Raji (cell line): ENCODE data around the gene ARMC10.

Source experiments
- POLR2A ChIP-seq: IDR thresholded peaks from 2 replicates; pipeline ENCODE4 v1.6.1; 2011; ENCODE audit warnings: low read depth, low read length, control low read depth; ENCODE audit not compliant: insufficient read depth

ARMC10 gene

DNA sequence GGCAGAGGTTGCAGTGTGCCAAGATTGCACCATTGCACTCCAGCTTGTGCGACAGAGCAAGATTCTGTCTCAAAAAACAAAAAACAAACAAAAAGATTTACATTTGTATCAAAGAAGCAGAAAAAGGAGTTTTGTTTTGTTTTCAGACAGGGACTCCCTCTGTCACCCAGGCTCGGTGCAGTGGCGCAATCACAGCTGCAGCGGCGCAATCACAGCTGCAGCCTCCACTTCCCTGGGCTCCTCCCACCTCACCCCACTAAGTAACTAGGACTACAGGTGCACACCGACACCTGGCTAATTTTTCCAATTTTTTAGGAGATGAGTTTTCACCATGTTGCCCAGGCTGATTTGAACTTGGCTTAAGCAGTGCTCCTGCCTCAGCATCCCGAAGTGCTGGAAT lies 1.8 kb downstream of the ARMC10 start:
- TF ChIP-seq POLR2A, result no peak

DNA sequence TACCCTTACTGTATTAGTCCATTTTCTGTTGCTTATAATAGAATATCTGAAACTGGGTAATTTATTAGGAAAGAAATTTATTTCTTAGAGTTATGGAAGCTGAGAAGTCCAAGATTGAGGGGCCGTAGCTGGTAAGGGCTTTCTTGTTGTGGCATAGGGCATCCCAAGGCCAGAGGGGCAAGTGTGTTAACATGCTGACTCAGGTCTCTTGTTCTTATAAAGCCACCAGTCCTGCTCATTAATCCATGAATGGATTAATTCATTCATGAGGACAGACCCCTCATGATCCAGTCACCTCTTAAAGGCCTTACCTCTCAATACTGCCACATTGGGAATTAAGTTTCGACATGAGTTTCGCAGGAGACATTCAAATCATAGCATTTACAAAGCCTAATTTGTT lies 2.4 kb downstream of the ARMC10 start:
- no peak for TF ChIP-seq POLR2A

DNA sequence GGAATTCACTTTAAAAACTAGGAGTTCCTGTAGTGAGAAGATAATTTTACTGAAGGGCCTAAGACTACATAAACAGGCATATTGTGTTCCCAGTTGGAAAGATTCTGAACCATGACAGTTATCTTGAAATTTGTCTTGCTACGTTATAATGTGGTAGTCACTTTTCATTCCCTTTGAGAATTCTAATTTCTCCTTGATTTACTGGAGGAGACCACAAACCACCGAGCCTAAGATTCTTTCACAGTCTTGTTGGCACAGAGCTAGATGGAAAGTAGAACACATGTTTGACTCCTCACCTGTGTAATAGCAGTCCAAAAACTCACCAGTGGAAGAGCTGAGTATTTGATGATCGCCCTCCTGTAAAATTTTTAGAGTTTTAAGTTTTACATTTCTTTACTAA lies 4.9 kb downstream of the ARMC10 start:
- no peak for TF ChIP-seq POLR2A

DNA sequence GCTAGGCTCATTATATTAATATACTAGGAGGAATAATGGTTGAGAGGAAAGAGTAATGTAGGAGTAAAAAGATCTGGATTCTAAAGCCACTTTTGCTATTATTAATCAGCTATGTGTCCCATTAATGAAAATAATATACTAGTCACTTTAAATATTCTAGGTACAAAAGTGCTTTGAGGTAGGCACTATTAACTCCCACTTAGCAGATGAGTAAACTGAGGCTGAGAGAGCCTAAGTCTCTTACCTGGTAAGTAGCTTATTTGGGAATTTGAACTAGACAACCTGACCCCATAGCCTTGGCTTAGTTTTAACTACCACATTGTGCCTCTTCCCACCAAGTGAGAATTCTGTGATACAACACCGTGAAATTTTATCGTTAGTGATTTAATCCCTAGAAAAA lies 6.0 kb downstream of the ARMC10 start:
- no peak for TF ChIP-seq POLR2A

DNA sequence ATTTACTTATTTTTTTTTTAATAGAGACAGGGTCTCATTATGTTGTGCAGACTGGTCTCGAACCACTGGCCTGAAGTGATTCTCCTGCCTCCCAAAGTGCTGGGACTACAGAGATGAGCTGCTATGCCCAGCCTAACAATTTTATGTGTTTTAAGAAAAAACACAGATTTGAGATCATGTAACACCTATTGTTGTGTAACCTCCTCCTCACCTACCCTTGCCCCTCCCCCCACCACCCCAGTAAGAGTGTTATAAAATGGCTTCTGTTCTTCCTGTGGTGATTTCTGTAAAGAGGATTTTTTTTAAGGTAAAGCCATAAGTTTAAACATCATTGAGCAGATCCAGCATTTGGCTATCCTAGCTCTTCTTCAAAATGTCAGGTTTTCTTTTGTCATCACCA lies 7.6 kb downstream of the ARMC10 start:
- TF ChIP-seq POLR2A, result no peak

DNA sequence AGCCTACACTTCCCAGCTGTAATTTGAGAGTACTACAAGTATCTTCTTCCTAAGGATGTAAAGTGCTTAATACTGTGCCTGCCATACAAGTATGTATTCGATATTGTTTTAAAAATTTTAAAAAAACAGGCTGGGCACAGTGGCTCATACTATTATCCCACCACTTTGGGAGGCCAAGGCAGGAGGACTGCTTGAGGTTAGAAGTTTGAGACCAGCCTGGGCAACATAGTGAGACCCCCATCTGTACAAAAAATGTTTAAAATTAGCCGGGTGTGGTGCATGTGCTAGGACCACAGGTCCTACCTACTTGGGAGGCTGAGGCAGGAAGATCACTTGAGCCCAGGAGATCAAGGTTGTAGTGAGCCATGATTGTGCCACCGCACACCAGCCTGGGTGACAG lies 8.3 kb downstream of the ARMC10 start:
- TF ChIP-seq POLR2A, result no peak

DNA sequence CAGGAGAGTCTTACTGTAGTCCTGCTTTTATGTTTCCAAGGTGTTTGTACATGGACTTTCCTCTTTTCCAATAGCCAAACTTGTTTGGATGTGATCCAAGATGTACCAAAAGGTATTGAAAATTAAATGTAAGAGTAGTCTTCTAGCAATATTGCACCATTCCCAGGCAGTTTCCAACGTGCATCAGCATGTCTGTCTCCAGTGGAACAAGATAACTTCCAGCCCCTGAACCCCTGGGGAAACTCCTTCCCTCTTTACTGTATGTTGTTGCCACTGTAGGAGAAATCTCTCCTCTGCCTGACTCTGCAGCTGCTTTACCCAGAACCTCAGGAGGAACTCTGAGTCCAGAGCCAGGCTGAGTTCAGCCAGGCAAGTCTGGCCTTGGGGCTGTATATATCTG lies 18.5 kb downstream of the ARMC10 start:
- no peak for TF ChIP-seq POLR2A

DNA sequence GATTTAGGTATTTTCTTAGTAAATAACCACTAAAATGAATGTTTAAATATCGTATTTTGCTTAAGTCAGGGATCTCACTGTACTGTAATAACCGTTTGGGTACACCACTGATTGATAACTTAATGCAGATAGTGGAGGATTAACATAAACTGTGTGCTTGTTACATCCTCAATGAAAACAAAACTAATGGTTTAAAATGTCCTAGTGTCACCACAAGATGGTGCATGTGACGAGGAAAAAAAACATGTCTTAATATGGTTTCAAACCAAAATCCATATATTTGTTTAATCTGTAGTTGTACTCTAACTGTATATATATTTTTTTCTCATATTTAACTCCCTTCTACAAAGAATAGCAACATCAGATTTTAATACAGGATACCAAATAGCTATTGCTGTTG lies 19.2 kb downstream of the ARMC10 start:
- TF ChIP-seq POLR2A, result no peak

DNA sequence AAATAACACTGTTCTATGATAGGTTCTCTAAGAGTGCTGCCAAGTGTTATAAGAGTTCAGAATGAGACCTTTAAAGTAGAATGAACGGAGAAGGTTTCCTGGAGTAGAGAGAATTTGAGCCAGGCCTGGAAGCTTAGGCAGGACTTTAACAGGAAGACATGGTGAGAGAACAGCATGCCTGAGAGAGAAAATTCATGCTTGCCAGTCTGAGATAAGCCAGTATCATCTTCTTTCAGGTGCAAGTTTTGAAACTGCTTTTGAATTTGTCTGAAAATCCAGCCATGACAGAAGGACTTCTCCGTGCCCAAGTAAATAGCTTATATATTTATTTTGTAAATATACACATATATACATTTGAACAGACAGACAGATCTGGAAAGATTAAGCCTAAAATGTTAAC lies 22.1 kb downstream of the ARMC10 start:
- no peak for TF ChIP-seq POLR2A

DNA sequence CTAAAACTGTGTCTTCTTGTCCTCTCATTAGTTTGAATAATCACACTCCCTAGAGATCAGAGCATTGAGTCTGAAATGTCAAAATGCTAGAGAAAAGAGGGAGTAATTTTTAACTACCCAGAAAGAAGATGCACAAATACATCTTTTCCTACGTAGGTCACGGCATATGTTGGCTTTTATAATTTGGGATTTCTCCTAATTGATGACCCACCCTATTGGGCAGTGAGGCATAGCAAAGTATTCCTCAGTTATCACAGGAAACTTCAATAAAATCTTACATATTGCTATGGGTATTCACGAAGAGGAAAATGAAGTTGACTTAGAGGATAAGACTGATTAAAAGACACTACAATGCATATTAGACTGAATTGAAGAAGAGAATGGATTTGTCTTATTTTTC lies 25.4 kb downstream of the ARMC10 start:
- TF ChIP-seq POLR2A, result no peak

DNA sequence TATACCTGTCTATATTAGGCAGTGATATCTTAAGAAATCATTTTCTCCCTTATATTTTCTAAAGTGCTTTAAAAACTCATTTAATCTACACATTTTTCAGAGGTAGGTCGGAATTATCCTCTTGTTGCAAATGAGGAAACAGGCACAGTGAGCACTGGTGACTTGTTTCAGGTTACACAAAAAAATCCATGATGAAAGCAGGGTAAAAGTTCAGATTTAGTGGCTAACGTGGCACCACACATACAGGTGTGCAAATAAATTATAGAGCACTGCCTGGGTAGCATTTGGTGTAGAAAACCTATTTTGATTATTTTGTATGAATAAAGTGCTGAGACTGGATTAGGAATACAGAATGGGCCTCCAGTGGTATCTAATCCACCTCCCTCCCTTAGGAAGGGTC lies 26.6 kb downstream of the ARMC10 start:
- no peak for TF ChIP-seq POLR2A

DNA sequence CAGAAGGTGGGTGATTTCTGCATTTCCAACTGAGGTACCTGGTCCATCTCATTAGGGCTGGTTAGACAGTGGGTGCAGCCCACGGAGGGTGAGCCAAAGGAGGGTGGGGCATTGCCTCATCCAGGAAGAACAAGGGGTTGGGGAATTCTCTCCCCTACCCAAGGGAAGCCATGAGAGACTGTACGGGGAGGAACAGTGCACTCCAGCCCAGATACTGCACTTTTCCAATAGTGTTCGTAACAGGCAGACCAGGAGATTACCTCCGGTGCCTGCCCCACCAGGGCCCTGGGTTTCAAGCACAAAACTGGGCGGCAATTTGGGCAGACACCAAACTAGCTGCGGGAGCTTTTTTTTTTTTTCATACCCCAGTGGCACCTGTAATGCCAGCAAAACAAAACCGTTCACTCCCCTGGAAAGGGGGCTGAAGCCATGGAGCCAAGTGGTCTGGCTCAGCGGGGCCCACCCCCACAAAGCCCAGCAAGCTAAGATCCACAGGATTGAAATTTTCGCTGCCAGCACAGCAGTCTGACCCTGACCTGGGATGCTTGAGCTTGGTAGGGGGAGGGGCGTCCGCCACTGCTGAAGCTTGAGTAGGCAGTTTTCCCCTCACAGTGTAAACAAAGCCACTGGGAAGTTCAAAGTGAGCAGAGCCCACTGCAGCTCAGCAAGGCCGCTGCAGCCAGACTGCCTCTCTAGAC lies 31.2 kb downstream of the ARMC10 start:
- no peak for TF ChIP-seq POLR2A

DNA sequence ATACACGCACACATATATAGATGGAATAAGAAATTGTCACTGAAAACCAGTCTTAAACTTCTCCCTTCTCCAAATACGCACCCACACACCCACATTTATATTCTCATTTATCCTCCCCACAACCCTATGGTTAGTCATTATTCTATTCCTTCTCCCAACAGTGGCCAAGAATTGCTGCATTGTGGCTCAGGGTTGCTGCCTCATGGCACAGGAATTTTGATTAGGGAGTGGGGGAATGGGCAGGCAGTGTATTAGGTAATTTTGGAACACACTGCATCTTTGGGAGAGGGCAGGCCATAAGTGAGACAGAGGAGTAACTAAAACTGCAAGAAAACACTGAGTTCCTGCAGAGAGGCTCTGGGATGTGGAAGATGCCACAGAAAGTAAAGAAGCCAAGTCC lies 38.2 kb downstream of the ARMC10 start:
- TF ChIP-seq POLR2A, result no peak

DNA sequence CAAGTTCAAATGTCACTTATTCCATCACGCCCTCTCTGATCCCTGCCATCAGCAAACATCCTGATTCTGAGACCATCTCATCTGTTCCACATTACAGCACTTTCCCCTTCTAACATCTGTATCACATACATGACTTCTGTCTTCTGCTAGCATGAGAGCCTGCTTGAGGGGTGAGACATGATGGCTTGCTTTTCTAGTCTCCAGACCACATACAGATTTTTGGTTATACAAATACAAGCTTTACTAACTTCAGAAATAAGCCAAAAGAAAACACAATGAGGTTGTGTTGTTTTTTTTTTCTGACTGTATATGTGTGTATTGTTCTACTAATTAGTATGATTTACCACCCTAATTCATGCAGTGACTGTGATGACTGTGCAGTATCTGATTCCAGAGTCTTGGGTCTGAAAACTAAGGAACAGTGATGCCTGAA lies 39.7 kb downstream of the ARMC10 start:
- no peak for TF ChIP-seq POLR2A

DNA sequence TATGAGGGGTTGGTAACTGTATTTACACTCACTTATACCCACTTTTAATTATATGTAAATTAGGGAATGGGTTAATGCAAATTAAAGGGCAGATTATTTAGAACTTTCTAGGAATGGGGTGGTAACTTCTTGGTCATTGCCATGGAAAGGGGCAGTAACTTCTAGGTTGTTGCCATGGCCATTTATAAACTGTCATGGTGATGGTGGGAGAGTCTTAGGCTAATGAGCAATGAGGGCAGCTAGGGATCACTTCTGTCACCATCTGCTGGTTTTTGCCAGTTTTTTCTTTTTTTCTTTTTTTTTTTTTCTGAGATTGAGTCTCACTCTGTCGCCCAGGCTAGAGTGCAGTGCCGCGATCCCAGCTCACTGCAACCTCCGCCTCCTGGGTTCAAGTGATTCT lies 40.8 kb downstream of the ARMC10 start:
- no peak for TF ChIP-seq POLR2A

DNA sequence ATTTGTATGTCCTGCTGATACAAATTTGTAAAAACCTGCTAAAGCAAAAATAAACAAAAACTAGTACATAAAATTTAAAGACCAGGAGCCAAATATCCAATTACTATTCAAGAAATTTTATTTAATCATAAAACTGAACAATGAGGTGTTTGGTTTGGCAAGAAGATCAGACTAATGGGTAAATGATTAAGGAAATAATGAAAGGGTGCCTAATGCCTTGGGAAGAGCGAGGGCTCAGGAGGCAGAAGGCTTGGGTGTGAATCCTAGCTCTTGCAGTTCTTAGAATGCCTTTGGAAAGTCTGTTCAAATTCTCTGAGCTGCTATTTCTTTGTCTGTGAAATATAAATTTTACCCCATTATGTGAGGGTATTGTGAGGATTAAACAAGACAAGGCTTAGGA lies 41.6 kb downstream of the ARMC10 start:
- TF ChIP-seq POLR2A, result no peak

DNA sequence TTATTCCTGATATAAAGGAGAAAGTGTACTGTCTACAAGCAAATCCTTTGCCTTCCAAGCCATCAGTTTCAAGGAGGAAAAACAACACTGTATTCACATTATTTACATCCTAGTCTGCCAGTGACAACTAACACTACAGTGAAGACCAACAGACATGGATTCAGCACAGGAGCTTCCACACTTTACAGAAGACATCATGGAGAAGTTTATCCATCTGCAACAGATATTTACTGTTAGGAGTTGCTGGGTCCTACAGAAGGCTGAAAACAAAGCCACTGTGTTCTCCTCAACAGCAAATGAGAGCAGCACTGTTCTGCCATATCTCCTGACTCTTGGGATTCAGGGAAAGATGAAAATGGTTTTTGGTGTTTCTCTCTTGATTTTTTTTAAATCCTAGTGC lies 42.1 kb downstream of the ARMC10 start:
- no peak for TF ChIP-seq POLR2A
